ENCODE results near the gene EIF4E1B.

Gene EIF4E1B

GRCh38 chr5:176606875-176607274, 23.6 kb upstream of the EIF4E1B start:
- Histone ChIP-seq H3K4me3 (ENCODE audit: low read length) (no peak overlapping the region), H3K4me1 (ENCODE audit: control insufficient read depth, insufficient read depth, low read length) (peaks cover 2% of the 10 kb centered on the region; the same call in 1 of the 2 replicates), H3K27me3 (ENCODE audit: control insufficient read depth, insufficient read depth, low read length) (no peaks in the 10 kb centered on the region; the same call in 1 of the 2 replicates), H3K36me3 (ENCODE audit: control insufficient read depth, insufficient read depth, low read length) (no peaks in the 10 kb centered on the region), H3K27ac (ENCODE audit: low read length) (no peak overlapping the region), H3K9me3 (ENCODE audit: control insufficient read depth, insufficient read depth, low read length) (no peaks in the 10 kb centered on the region)
- WGBS (ENCODE audit: insufficient coverage, insufficient read length), result no CpG with 5 or more reads among the region's 3 CpGs
- DNase-seq (ENCODE audit: low read depth, low spot score), result no peak

- Histone ChIP-seq H3K36me3 (ENCODE audit: control insufficient read depth, insufficient read depth, low read length) (no peaks in the 10 kb centered on the region), H3K27ac (ENCODE audit: low read length) (no peak overlapping the region), H3K9me3 (ENCODE audit: control insufficient read depth, insufficient read depth, low read length) (no peaks in the 10 kb centered on the region)
These were observed 22.3 kb upstream of the EIF4E1B start for GRCh38 chr5:176608142-176608705.

GRCh38 chr5:176608937-176609723, 21.3 kb upstream of the EIF4E1B start:
- Histone ChIP-seq H3K4me1 (ENCODE audit: control insufficient read depth, insufficient read depth, low read length) (peaks cover 2% of the 10 kb centered on the region; the same call in 1 of the 2 replicates), H3K27ac (ENCODE audit: low read length) (no peak overlapping the region), H3K4me3 (ENCODE audit: low read length) (peak overlapping the region; percentile 35; the same call in 1 of the 2 replicates), H3K27me3 (ENCODE audit: control insufficient read depth, insufficient read depth, low read length) (no peaks in the 10 kb centered on the region; the same call in 1 of the 2 replicates), H3K9me3 (ENCODE audit: control insufficient read depth, insufficient read depth, low read length) (no peaks in the 10 kb centered on the region), H3K36me3 (ENCODE audit: control insufficient read depth, insufficient read depth, low read length) (no peaks in the 10 kb centered on the region)
- no CpG with 5 or more reads among the region's 46 CpGs for WGBS (ENCODE audit: insufficient coverage, insufficient read length)
- DNase-seq (ENCODE audit: low read depth, low spot score), result no peak

More at GRCh38 chr5:176608142-176608705, 22.3 kb upstream of the EIF4E1B start:
- DNase-seq (ENCODE audit: low read depth, low spot score), result no peak
- no peak overlapping the region for H3K4me3 ChIP-seq (ENCODE audit: low read length)
- no peaks in the 10 kb centered on the region; the same call in 1 of the 2 replicates for H3K27me3 ChIP-seq (ENCODE audit: control insufficient read depth, insufficient read depth, low read length)
- peaks cover 2% of the 10 kb centered on the region; the same call in 1 of the 2 replicates for H3K4me1 ChIP-seq (ENCODE audit: control insufficient read depth, insufficient read depth, low read length)
- no CpG with 5 or more reads among the region's 4 CpGs for WGBS (ENCODE audit: insufficient coverage, insufficient read length)

- no CpG with 5 or more reads among the region's 101 CpGs for WGBS (ENCODE audit: insufficient coverage, insufficient read length)
- Histone ChIP-seq H3K27ac (ENCODE audit: low read length) (no peak within 1 kb of the TSS), H3K27me3 (ENCODE audit: control insufficient read depth, insufficient read depth, low read length) (no peaks in the 10 kb centered on the region; the same call in 1 of the 2 replicates), H3K4me1 (ENCODE audit: control insufficient read depth, insufficient read depth, low read length) (peaks cover 2% of the 10 kb centered on the region; the same call in 1 of the 2 replicates), H3K36me3 (ENCODE audit: control insufficient read depth, insufficient read depth, low read length) (no peaks in the 10 kb centered on the region), H3K4me3 (ENCODE audit: low read length) (peak within 1 kb of the TSS; percentile 35; the same call in 1 of the 2 replicates), H3K9me3 (ENCODE audit: control insufficient read depth, insufficient read depth, low read length) (no peaks in the 10 kb centered on the region)
- DNase-seq (ENCODE audit: low read depth, low spot score), result no peak
These were observed 20.6 kb upstream of the EIF4E1B start, which contains the start of gene GPRIN1 for GRCh38 chr5:176609724-176610434. GPRIN1 (minus strand) TSS chr5:176610156; CDS start chr5:176599834, 10,322 bp downstream.

- no peaks in the 10 kb centered on the region for H3K36me3 ChIP-seq (ENCODE audit: control insufficient read depth, insufficient read depth, low read length)
- H3K4me3 ChIP-seq (ENCODE audit: low read length), result peak overlapping the region; percentile 35; the same call in 1 of the 2 replicates
- WGBS (ENCODE audit: insufficient coverage, insufficient read length), result no CpG with 5 or more reads among the region's 31 CpGs
- DNase-seq (ENCODE audit: low read depth, low spot score), result no peak
- no peak overlapping the region for H3K27ac ChIP-seq (ENCODE audit: low read length)
- H3K4me1 ChIP-seq (ENCODE audit: control insufficient read depth, insufficient read depth, low read length), result peaks cover 2% of the 10 kb centered on the region; the same call in 1 of the 2 replicates
- H3K9me3 ChIP-seq (ENCODE audit: control insufficient read depth, insufficient read depth, low read length), result no peaks in the 10 kb centered on the region
- H3K27me3 ChIP-seq (ENCODE audit: control insufficient read depth, insufficient read depth, low read length), result no peaks in the 10 kb centered on the region; the same call in 1 of the 2 replicates
These were observed 20.1 kb upstream of the EIF4E1B start for GRCh38 chr5:176610435-176610773.

- DNase-seq (ENCODE audit: low read depth, low spot score), result no peak
- WGBS (ENCODE audit: insufficient coverage, insufficient read length), result no CpG with 5 or more reads among the region's 10 CpGs
- Histone ChIP-seq H3K27ac (ENCODE audit: low read length) (no peak overlapping the region), H3K27me3 (ENCODE audit: control insufficient read depth, insufficient read depth, low read length) (no peaks in the 10 kb centered on the region; the same call in 1 of the 2 replicates), H3K4me1 (ENCODE audit: control insufficient read depth, insufficient read depth, low read length) (peaks cover 2% of the 10 kb centered on the region; the same call in 1 of the 2 replicates), H3K36me3 (ENCODE audit: control insufficient read depth, insufficient read depth, low read length) (no peaks in the 10 kb centered on the region), H3K4me3 (ENCODE audit: low read length) (no peak overlapping the region), H3K9me3 (ENCODE audit: control insufficient read depth, insufficient read depth, low read length) (no peaks in the 10 kb centered on the region)
These were observed 19.0 kb upstream of the EIF4E1B start for GRCh38 chr5:176611435-176611834.

- Histone ChIP-seq H3K27me3 (ENCODE audit: control insufficient read depth, insufficient read depth, low read length) (no peaks in the 10 kb centered on the region; the same call in 1 of the 2 replicates), H3K9me3 (ENCODE audit: control insufficient read depth, insufficient read depth, low read length) (no peaks in the 10 kb centered on the region), H3K4me1 (ENCODE audit: control insufficient read depth, insufficient read depth, low read length) (peaks cover 2% of the 10 kb centered on the region; the same call in 1 of the 2 replicates), H3K27ac (ENCODE audit: low read length) (no peak overlapping the region), H3K36me3 (ENCODE audit: control insufficient read depth, insufficient read depth, low read length) (no peaks in the 10 kb centered on the region), H3K4me3 (ENCODE audit: low read length) (no peak overlapping the region)
- no CpG with 5 or more reads among the region's 6 CpGs for WGBS (ENCODE audit: insufficient coverage, insufficient read length)
- no peak for DNase-seq (ENCODE audit: low read depth, low spot score)
These were observed 18.5 kb upstream of the EIF4E1B start for GRCh38 chr5:176612008-176612407.

- no CpG with 5 or more reads among the region's 2 CpGs for WGBS (ENCODE audit: insufficient coverage, insufficient read length)
- Histone ChIP-seq H3K4me1 (ENCODE audit: control insufficient read depth, insufficient read depth, low read length) (peaks cover 2% of the 10 kb centered on the region; the same call in 1 of the 2 replicates), H3K36me3 (ENCODE audit: control insufficient read depth, insufficient read depth, low read length) (no peaks in the 10 kb centered on the region), H3K27ac (ENCODE audit: low read length) (no peak overlapping the region), H3K27me3 (ENCODE audit: control insufficient read depth, insufficient read depth, low read length) (no peaks in the 10 kb centered on the region; the same call in 1 of the 2 replicates), H3K9me3 (ENCODE audit: control insufficient read depth, insufficient read depth, low read length) (no peaks in the 10 kb centered on the region), H3K4me3 (ENCODE audit: low read length) (no peak overlapping the region)
- DNase-seq (ENCODE audit: low read depth, low spot score), result no peak
These were observed 17.6 kb upstream of the EIF4E1B start for GRCh38 chr5:176612855-176613254.

GRCh38 chr5:176614805-176615478, 15.5 kb upstream of the EIF4E1B start:
- no peaks in the 10 kb centered on the region for H3K36me3 ChIP-seq (ENCODE audit: control insufficient read depth, insufficient read depth, low read length)
- H3K27me3 ChIP-seq (ENCODE audit: control insufficient read depth, insufficient read depth, low read length), result peaks cover 2% of the 10 kb centered on the region; the same call in 1 of the 2 replicates
- no peak for DNase-seq (ENCODE audit: low read depth, low spot score)

More at GRCh38 chr5:176614805-176615478, 15.5 kb upstream of the EIF4E1B start:
- Histone ChIP-seq H3K27ac (ENCODE audit: low read length) (no peak overlapping the region), H3K4me3 (ENCODE audit: low read length) (no peak overlapping the region), H3K4me1 (ENCODE audit: control insufficient read depth, insufficient read depth, low read length) (peaks cover 8% of the 10 kb centered on the region), H3K9me3 (ENCODE audit: control insufficient read depth, insufficient read depth, low read length) (no peaks in the 10 kb centered on the region)
- no CpG with 5 or more reads among the region's 8 CpGs for WGBS (ENCODE audit: insufficient coverage, insufficient read length)
